Stimulated activated naive CD8-positive, alpha-beta T cell treated with anti-CD3 and anti-CD28 coated beads, Interleukin-15, Interleukin-2, amounts not matched to agents 100 ng/mL and 50 ng/mL, for 24 hours (primary cell): ENCODE results near the gene ESR1.

ENCODE experiments used
- H3K27ac Mint-ChIP-seq: one replicate; pipeline ENCODE4 v1.8.0; 2021; ENCODE audit warnings: mild to moderate bottlenecking, mixed read lengths
- H3K27me3 Mint-ChIP-seq: one replicate; pipeline ENCODE4 v1.8.0; 2021; ENCODE audit warnings: mixed read lengths
- H3K36me3 Mint-ChIP-seq: one replicate; pipeline ENCODE4 v1.8.0; 2021; ENCODE audit warnings: low read depth, mixed read lengths
- H3K4me1 Mint-ChIP-seq: one replicate; pipeline ENCODE4 v1.8.0; 2021; ENCODE audit warnings: low read depth, mixed read lengths
- H3K4me3 Mint-ChIP-seq: one replicate; pipeline ENCODE4 v1.8.0; 2021; ENCODE audit warnings: mild to moderate bottlenecking, mixed read lengths
- H3K9me3 Mint-ChIP-seq: one replicate; pipeline ENCODE4 v1.8.0; 2021; ENCODE audit warnings: mixed read lengths

ESR1 gene

GRCh38 chr6:151804585-151805285 is 2.7 kb upstream of the ESR1 start:
- Mint-ChIP-seq H3K9me3 (no peaks in the 10 kb centered on the region), H3K27me3 (peaks cover 54% of the 10 kb centered on the region), H3K27ac (no peak overlapping the region), H3K4me1 (peaks cover 16% of the 10 kb centered on the region), H3K4me3 (no peak overlapping the region), H3K36me3 (no peaks in the 10 kb centered on the region)

GRCh38 chr6:151805286-151805840 is 2.1 kb upstream of the ESR1 start:
- H3K4me3 Mint-ChIP-seq = no peak overlapping the region
- no peaks in the 10 kb centered on the region for H3K36me3 Mint-ChIP-seq
- peaks cover 16% of the 10 kb centered on the region for H3K4me1 Mint-ChIP-seq
- H3K9me3 Mint-ChIP-seq = no peaks in the 10 kb centered on the region
- H3K27ac Mint-ChIP-seq = no peak overlapping the region
- peaks cover 56% of the 10 kb centered on the region for H3K27me3 Mint-ChIP-seq

- Mint-ChIP-seq H3K27me3 (peaks cover 57% of the 10 kb centered on the region), H3K4me3 (peak overlapping the region; percentile 24), H3K27ac (no peak overlapping the region), H3K4me1 (peaks cover 16% of the 10 kb centered on the region), H3K9me3 (no peaks in the 10 kb centered on the region), H3K36me3 (no peaks in the 10 kb centered on the region)
Measured at GRCh38 chr6:151806757-151807512, 547 bp upstream of the ESR1 start.

- H3K9me3 Mint-ChIP-seq = no peaks in the 10 kb centered on the region
- no peak overlapping the region for H3K27ac Mint-ChIP-seq
- peak overlapping the region; percentile 68 for H3K4me3 Mint-ChIP-seq
Measured at GRCh38 chr6:151808371-151809241, 1.1 kb downstream of the ESR1 start.

GRCh38 chr6:151811081-151811480 is 3.6 kb downstream of the ESR1 start:
- H3K36me3 Mint-ChIP-seq = no peaks in the 10 kb centered on the region
- H3K9me3 Mint-ChIP-seq = no peaks in the 10 kb centered on the region
- no peak overlapping the region for H3K27ac Mint-ChIP-seq
- H3K27me3 Mint-ChIP-seq = peaks cover 50% of the 10 kb centered on the region
- peaks cover 16% of the 10 kb centered on the region for H3K4me1 Mint-ChIP-seq
- no peak overlapping the region for H3K4me3 Mint-ChIP-seq

More at GRCh38 chr6:151808371-151809241, 1.1 kb downstream of the ESR1 start:
- Mint-ChIP-seq H3K4me1 (peaks cover 16% of the 10 kb centered on the region), H3K27me3 (peaks cover 57% of the 10 kb centered on the region), H3K36me3 (no peaks in the 10 kb centered on the region)

GRCh38 chr6:151813858-151814257 is 6.4 kb downstream of the ESR1 start:
- peaks cover 2% of the 10 kb centered on the region for H3K4me1 Mint-ChIP-seq
- H3K9me3 Mint-ChIP-seq = no peaks in the 10 kb centered on the region
- H3K27me3 Mint-ChIP-seq = peaks cover 33% of the 10 kb centered on the region
- no peak overlapping the region for H3K27ac Mint-ChIP-seq
- no peak overlapping the region for H3K4me3 Mint-ChIP-seq
- no peaks in the 10 kb centered on the region for H3K36me3 Mint-ChIP-seq

GRCh38 chr6:151814614-151815013 is 7.1 kb downstream of the ESR1 start:
- Mint-ChIP-seq H3K27ac (no peak overlapping the region), H3K9me3 (no peaks in the 10 kb centered on the region), H3K4me3 (no peak overlapping the region), H3K27me3 (peaks cover 33% of the 10 kb centered on the region), H3K36me3 (no peaks in the 10 kb centered on the region), H3K4me1 (no peaks in the 10 kb centered on the region)

- Mint-ChIP-seq H3K36me3 (no peaks in the 10 kb centered on the region), H3K27me3 (peaks cover 5% of the 10 kb centered on the region), H3K27ac (no peak overlapping the region), H3K4me1 (no peaks in the 10 kb centered on the region), H3K9me3 (no peaks in the 10 kb centered on the region), H3K4me3 (no peak overlapping the region)
Measured at GRCh38 chr6:151822252-151823111, 15.0 kb downstream of the ESR1 start.

- H3K4me3 Mint-ChIP-seq = no peak overlapping the region
- H3K27me3 Mint-ChIP-seq = peaks cover 5% of the 10 kb centered on the region
- H3K36me3 Mint-ChIP-seq = no peaks in the 10 kb centered on the region
- H3K9me3 Mint-ChIP-seq = no peaks in the 10 kb centered on the region
- H3K4me1 Mint-ChIP-seq = no peaks in the 10 kb centered on the region
- H3K27ac Mint-ChIP-seq = no peak overlapping the region
Measured at GRCh38 chr6:151826517-151827142, 19.1 kb downstream of the ESR1 start.

GRCh38 chr6:151832710-151833109 is 25.2 kb downstream of the ESR1 start:
- no peak overlapping the region for H3K4me3 Mint-ChIP-seq
- peaks cover 5% of the 10 kb centered on the region for H3K27me3 Mint-ChIP-seq
- no peaks in the 10 kb centered on the region for H3K9me3 Mint-ChIP-seq
- no peak overlapping the region for H3K27ac Mint-ChIP-seq
- H3K4me1 Mint-ChIP-seq = no peaks in the 10 kb centered on the region
- H3K36me3 Mint-ChIP-seq = no peaks in the 10 kb centered on the region

GRCh38 chr6:151835396-151835795 is 27.9 kb downstream of the ESR1 start:
- Mint-ChIP-seq H3K4me3 (no peak overlapping the region), H3K27ac (no peak overlapping the region), H3K36me3 (no peaks in the 10 kb centered on the region), H3K27me3 (no peaks in the 10 kb centered on the region), H3K4me1 (no peaks in the 10 kb centered on the region), H3K9me3 (no peaks in the 10 kb centered on the region)

GRCh38 chr6:151837223-151837622 is 29.7 kb downstream of the ESR1 start:
- Mint-ChIP-seq H3K36me3 (no peaks in the 10 kb centered on the region), H3K27ac (no peak overlapping the region), H3K9me3 (no peaks in the 10 kb centered on the region), H3K4me3 (no peak overlapping the region), H3K27me3 (no peaks in the 10 kb centered on the region), H3K4me1 (no peaks in the 10 kb centered on the region)

GRCh38 chr6:151842816-151843215 is 35.3 kb downstream of the ESR1 start:
- H3K27me3 Mint-ChIP-seq = no peaks in the 10 kb centered on the region
- no peaks in the 10 kb centered on the region for H3K36me3 Mint-ChIP-seq
- no peak overlapping the region for H3K27ac Mint-ChIP-seq
- H3K4me1 Mint-ChIP-seq = no peaks in the 10 kb centered on the region
- no peaks in the 10 kb centered on the region for H3K9me3 Mint-ChIP-seq
- no peak overlapping the region for H3K4me3 Mint-ChIP-seq

- Mint-ChIP-seq H3K4me3 (no peak overlapping the region), H3K27ac (no peak overlapping the region), H3K4me1 (no peaks in the 10 kb centered on the region), H3K36me3 (no peaks in the 10 kb centered on the region), H3K9me3 (no peaks in the 10 kb centered on the region), H3K27me3 (no peaks in the 10 kb centered on the region)
Measured at GRCh38 chr6:151847064-151847463, 39.6 kb downstream of the ESR1 start.
